H1 (cell line): ENCODE data around the gene CIB2. TPM values are rescaled to one million over a fixed set of nuclear protein-coding genes. Genes with fewer than 3 reads are reported as not detected.

Experiments
- ASH2L ChIP-seq: fragments of 200-600, 300-600 bp; sonication (generic); IDR thresholded peaks from one replicate; pipeline ENCODE4 v1.7.1; 2017; ENCODE audit warnings: low read length
- CHD1 ChIP-seq: IDR thresholded peaks from 2 replicates; pipeline ENCODE4 v1.6.1; 2012; ENCODE audit warnings: low read depth, low read length, improper control_type of control experiment
- CTBP2 ChIP-seq: IDR thresholded peaks from 2 replicates; pipeline ENCODE4 v1.7.0; 2011; ENCODE audit warnings: borderline replicate concordance, mild to moderate bottlenecking, moderate library complexity, mixed read lengths, low read length; ENCODE audit not compliant: insufficient read depth, insufficient read length
- EGR1 ChIP-seq: IDR thresholded peaks from 2 replicates; pipeline ENCODE4 v1.6.1; 2011; ENCODE audit warnings: low read depth, low read length, borderline replicate concordance
- FOSL1 ChIP-seq: IDR thresholded peaks from 2 replicates; pipeline ENCODE4 v1.6.1; 2011; ENCODE audit warnings: mild to moderate bottlenecking, low read depth, low read length, moderate library complexity; ENCODE audit not compliant: insufficient read depth
- KDM4A ChIP-seq: IDR thresholded peaks from one replicate; pipeline ENCODE4 v1.7.1; 2012; ENCODE audit warnings: low read depth, mild to moderate bottlenecking, moderate library complexity, low read length, inconsistent platforms; ENCODE audit not compliant: severe bottlenecking
- MAFK ChIP-seq: IDR thresholded peaks from 2 replicates; pipeline ENCODE4 v1.6.1; 2012; ENCODE audit warnings: low read depth, mild to moderate bottlenecking, improper control_type of control experiment, low read length
- RBBP5 ChIP-seq: IDR thresholded peaks from 2 replicates; pipeline ENCODE4 v1.7.1; 2012; ENCODE audit warnings: low read depth, mild to moderate bottlenecking, inconsistent platforms, low read length, moderate library complexity, borderline replicate concordance
- YY1 ChIP-seq: IDR thresholded peaks from 2 replicates; pipeline ENCODE4 v1.6.1; 2011; ENCODE audit warnings: low read depth, mild to moderate bottlenecking, low read length
- polyA plus RNA-seq, 7 experiments: library from polyadenylated mRNA; depleted of rRNA in 3 of 7; stranded (reverse) in 5 of 7; unstranded in 2 of 7; fragments of >200 nt in 5 of 7; fragments of 200-250 nt in 2 of 7; gene quantifications; 1 replicate in 5 of 7; 2 replicates in 1 of 7; 4 replicates in 1 of 7; pipeline versions ENCODE4 v1.2.1 to v1.2.3, GENCODE V29; 2011 to 2013; ENCODE audit warnings: missing spikeins in 2 of 7, mixed read lengths in 2 of 7
- total RNA-seq: library from RNA; stranded (reverse); fragmentation: NEBNext Ultra II Directional; extraction: Animal tissue kit (Norgen Biotek cat#: 25700); gene quantifications from 2 replicates; pipeline ENCODE4 v1.2.1, GENCODE V29; 2021
- TF ChIP-seq, protein P1 (sequence below): fragments of 300-600 bp; sonication (generic); IDR thresholded peaks from 2 replicates; pipeline ENCODE4 v1.7.1; 2012; ENCODE audit warnings: low read length, moderate library complexity, mild to moderate bottlenecking, inconsistent platforms; ENCODE audit not compliant: insufficient replicate concordance

Gene CIB2
- total and polyA plus RNA-seq, 2 of the 8 experiments (the other 6 are each of a cell fraction or from before 2014, with no cell fraction given): 41.5 to 45.8 TPM

- TF ChIP-seq, protein P1, sequence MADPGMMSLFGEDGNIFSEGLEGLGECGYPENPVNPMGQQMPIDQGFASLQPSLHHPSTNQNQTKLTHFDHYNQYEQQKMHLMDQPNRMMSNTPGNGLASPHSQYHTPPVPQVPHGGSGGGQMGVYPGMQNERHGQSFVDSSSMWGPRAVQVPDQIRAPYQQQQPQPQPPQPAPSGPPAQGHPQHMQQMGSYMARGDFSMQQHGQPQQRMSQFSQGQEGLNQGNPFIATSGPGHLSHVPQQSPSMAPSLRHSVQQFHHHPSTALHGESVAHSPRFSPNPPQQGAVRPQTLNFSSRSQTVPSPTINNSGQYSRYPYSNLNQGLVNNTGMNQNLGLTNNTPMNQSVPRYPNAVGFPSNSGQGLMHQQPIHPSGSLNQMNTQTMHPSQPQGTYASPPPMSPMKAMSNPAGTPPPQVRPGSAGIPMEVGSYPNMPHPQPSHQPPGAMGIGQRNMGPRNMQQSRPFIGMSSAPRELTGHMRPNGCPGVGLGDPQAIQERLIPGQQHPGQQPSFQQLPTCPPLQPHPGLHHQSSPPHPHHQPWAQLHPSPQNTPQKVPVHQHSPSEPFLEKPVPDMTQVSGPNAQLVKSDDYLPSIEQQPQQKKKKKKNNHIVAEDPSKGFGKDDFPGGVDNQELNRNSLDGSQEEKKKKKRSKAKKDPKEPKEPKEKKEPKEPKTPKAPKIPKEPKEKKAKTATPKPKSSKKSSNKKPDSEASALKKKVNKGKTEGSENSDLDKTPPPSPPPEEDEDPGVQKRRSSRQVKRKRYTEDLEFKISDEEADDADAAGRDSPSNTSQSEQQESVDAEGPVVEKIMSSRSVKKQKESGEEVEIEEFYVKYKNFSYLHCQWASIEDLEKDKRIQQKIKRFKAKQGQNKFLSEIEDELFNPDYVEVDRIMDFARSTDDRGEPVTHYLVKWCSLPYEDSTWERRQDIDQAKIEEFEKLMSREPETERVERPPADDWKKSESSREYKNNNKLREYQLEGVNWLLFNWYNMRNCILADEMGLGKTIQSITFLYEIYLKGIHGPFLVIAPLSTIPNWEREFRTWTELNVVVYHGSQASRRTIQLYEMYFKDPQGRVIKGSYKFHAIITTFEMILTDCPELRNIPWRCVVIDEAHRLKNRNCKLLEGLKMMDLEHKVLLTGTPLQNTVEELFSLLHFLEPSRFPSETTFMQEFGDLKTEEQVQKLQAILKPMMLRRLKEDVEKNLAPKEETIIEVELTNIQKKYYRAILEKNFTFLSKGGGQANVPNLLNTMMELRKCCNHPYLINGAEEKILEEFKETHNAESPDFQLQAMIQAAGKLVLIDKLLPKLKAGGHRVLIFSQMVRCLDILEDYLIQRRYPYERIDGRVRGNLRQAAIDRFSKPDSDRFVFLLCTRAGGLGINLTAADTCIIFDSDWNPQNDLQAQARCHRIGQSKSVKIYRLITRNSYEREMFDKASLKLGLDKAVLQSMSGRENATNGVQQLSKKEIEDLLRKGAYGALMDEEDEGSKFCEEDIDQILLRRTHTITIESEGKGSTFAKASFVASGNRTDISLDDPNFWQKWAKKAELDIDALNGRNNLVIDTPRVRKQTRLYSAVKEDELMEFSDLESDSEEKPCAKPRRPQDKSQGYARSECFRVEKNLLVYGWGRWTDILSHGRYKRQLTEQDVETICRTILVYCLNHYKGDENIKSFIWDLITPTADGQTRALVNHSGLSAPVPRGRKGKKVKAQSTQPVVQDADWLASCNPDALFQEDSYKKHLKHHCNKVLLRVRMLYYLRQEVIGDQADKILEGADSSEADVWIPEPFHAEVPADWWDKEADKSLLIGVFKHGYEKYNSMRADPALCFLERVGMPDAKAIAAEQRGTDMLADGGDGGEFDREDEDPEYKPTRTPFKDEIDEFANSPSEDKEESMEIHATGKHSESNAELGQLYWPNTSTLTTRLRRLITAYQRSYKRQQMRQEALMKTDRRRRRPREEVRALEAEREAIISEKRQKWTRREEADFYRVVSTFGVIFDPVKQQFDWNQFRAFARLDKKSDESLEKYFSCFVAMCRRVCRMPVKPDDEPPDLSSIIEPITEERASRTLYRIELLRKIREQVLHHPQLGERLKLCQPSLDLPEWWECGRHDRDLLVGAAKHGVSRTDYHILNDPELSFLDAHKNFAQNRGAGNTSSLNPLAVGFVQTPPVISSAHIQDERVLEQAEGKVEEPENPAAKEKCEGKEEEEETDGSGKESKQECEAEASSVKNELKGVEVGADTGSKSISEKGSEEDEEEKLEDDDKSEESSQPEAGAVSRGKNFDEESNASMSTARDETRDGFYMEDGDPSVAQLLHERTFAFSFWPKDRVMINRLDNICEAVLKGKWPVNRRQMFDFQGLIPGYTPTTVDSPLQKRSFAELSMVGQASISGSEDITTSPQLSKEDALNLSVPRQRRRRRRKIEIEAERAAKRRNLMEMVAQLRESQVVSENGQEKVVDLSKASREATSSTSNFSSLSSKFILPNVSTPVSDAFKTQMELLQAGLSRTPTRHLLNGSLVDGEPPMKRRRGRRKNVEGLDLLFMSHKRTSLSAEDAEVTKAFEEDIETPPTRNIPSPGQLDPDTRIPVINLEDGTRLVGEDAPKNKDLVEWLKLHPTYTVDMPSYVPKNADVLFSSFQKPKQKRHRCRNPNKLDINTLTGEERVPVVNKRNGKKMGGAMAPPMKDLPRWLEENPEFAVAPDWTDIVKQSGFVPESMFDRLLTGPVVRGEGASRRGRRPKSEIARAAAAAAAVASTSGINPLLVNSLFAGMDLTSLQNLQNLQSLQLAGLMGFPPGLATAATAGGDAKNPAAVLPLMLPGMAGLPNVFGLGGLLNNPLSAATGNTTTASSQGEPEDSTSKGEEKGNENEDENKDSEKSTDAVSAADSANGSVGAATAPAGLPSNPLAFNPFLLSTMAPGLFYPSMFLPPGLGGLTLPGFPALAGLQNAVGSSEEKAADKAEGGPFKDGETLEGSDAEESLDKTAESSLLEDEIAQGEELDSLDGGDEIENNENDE: no peak
- TF ChIP-seq KDM4A (peak; percentile 84), YY1 (0 out of 2 replicates have a peak, but pooled peaks have one; percentile 19), CTBP2 (no peak), CHD1 (no peak), MAFK (no peak), ASH2L (no peak), FOSL1 (no peak), EGR1 (no peak; the same call in 1 of the 2 replicates), RBBP5 (no peak)
Measured at GRCh38 chr15:78131295-78132061, at the start of gene CIB2 (continued).
